ENCODE data around the gene GLB1L3. TPM values are rescaled to one million over a fixed set of nuclear protein-coding genes. Genes with fewer than 3 reads are reported as not detected.

GLB1L3 gene
- total RNA-seq, 2 experiments from 2014 or later, result 11.8 to 13.2 TPM

GRCh38 chr11:134332189-134332631 lies 56.0 kb downstream of the GLB1L3 start:
- DNase-seq, result peak; percentile 28
- CTCF ChIA-PET, result interaction anchor here (1.0 to 2.2 kb wide), 2 partner anchors 58 to 80 kb away, joined by 3 to 8 read pairs; no protein-coding TSS in a partner anchor
- intact Hi-C loops (cut with micrococcal nuclease), result loop anchor here (10.0 kb wide), 1 partner anchor 407 kb away; no protein-coding TSS in a partner anchor
- Mint-ChIP-seq H3K4me3 (peak overlapping the region; percentile 73), H3K27ac (no peak overlapping the region), H3K9me3 (no peaks in the 10 kb centered on the region), H3K36me3 (ENCODE audit: low read depth) (no peaks in the 10 kb centered on the region), H3K4me1 (ENCODE audit: low read depth) (peaks cover 7% of the 10 kb centered on the region), H3K27me3 (ENCODE audit: low read depth) (peaks cover 9% of the 10 kb centered on the region)

- DNase-seq, result no peak
- Mint-ChIP-seq H3K9me3 (no peaks in the 10 kb centered on the region), H3K4me1 (ENCODE audit: low read depth) (peaks cover 7% of the 10 kb centered on the region), H3K36me3 (ENCODE audit: low read depth) (no peaks in the 10 kb centered on the region), H3K4me3 (peak overlapping the region; percentile 73), H3K27me3 (ENCODE audit: low read depth) (peaks cover 9% of the 10 kb centered on the region), H3K27ac (no peak overlapping the region)
- CTCF ChIA-PET, result interaction anchor here (1.0 to 2.2 kb wide), 2 partner anchors 59 to 81 kb away, joined by 3 to 8 read pairs; no protein-coding TSS in a partner anchor
- intact Hi-C loops (cut with micrococcal nuclease), result loop anchor here (10.0 kb wide), 1 partner anchor 408 kb away; no protein-coding TSS in a partner anchor
Measured at GRCh38 chr11:134332782-134333181, 56.6 kb downstream of the GLB1L3 start.

DNA sequence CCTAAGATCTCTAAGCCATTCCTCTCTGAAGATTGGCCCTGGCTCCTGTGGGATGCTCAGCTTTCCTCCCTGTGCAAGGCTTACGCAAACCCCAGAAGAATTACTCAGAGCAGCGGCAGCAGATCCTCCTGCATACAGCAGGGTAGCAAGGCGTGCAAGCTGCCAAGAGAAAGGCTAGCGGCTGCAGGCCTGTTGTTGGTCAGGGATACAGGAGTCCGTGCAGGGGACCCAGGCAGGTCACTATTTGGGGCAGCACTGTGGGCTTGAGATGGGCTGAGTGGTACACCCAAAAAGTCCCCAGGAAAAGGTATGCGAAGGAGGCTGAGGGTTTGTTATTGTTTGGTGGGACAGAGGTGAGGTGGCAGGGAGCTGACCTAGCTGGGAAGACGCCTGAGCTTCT lies 57.1 kb downstream of the GLB1L3 start:
- no peaks in the 10 kb centered on the region for H3K36me3 Mint-ChIP-seq (ENCODE audit: low read depth)
- H3K9me3 Mint-ChIP-seq, result no peaks in the 10 kb centered on the region
- no peak for DNase-seq
- H3K27me3 Mint-ChIP-seq (ENCODE audit: low read depth), result peaks cover 9% of the 10 kb centered on the region
- peaks cover 7% of the 10 kb centered on the region for H3K4me1 Mint-ChIP-seq (ENCODE audit: low read depth)
- intact Hi-C loops (cut with micrococcal nuclease), result loop anchor here (10.0 kb wide), 1 partner anchor 409 kb away; no protein-coding TSS in a partner anchor
- CTCF ChIA-PET, result interaction anchor here (1.6 to 2.2 kb wide), 2 partner anchors 59 to 71 kb away, joined by 7 to 8 read pairs; no protein-coding TSS in a partner anchor
- H3K4me3 Mint-ChIP-seq, result peak overlapping the region; percentile 17
- no peak overlapping the region for H3K27ac Mint-ChIP-seq

GRCh38 chr11:134333946-134334345 lies 57.8 kb downstream of the GLB1L3 start:
- peaks cover 7% of the 10 kb centered on the region for H3K4me1 Mint-ChIP-seq (ENCODE audit: low read depth)
- peaks cover 9% of the 10 kb centered on the region for H3K27me3 Mint-ChIP-seq (ENCODE audit: low read depth)
- no peak for DNase-seq
- no peak overlapping the region for H3K4me3 Mint-ChIP-seq
- CTCF ChIA-PET, result interaction anchor here (1.6 to 2.2 kb wide), 2 partner anchors 60 to 72 kb away, joined by 7 to 8 read pairs; no protein-coding TSS in a partner anchor
- intact Hi-C loops (cut with micrococcal nuclease), result loop anchor here (10.0 kb wide), 1 partner anchor 409 kb away; no protein-coding TSS in a partner anchor
- H3K27ac Mint-ChIP-seq, result no peak overlapping the region
- no peaks in the 10 kb centered on the region for H3K9me3 Mint-ChIP-seq
- no peaks in the 10 kb centered on the region for H3K36me3 Mint-ChIP-seq (ENCODE audit: low read depth)

GRCh38 chr11:134334796-134335571 lies 58.8 kb downstream of the GLB1L3 start:
- H3K36me3 Mint-ChIP-seq (ENCODE audit: low read depth), result no peaks in the 10 kb centered on the region
- H3K9me3 Mint-ChIP-seq, result no peaks in the 10 kb centered on the region
- no peak for DNase-seq
- no peak overlapping the region for H3K4me3 Mint-ChIP-seq
- H3K27me3 Mint-ChIP-seq (ENCODE audit: low read depth), result peaks cover 9% of the 10 kb centered on the region
- CTCF ChIA-PET, result interaction anchor here (1.6 kb wide), 1 partner anchor 73 kb away, joined by 7 read pairs; no protein-coding TSS in a partner anchor
- intact Hi-C loops (cut with micrococcal nuclease), result loop anchor here (10.0 kb wide), 1 partner anchor 410 kb away; no protein-coding TSS in a partner anchor
- no peak overlapping the region for H3K27ac Mint-ChIP-seq
- H3K4me1 Mint-ChIP-seq (ENCODE audit: low read depth), result peaks cover 7% of the 10 kb centered on the region

GRCh38 chr11:134337051-134337450 lies 60.9 kb downstream of the GLB1L3 start:
- Mint-ChIP-seq H3K9me3 (no peaks in the 10 kb centered on the region), H3K27me3 (ENCODE audit: low read depth) (peaks cover 5% of the 10 kb centered on the region), H3K4me3 (no peak overlapping the region), H3K4me1 (ENCODE audit: low read depth) (peaks cover 2% of the 10 kb centered on the region), H3K36me3 (ENCODE audit: low read depth) (no peaks in the 10 kb centered on the region), H3K27ac (no peak overlapping the region)
- DNase-seq, result no peak
- intact Hi-C loops (cut with micrococcal nuclease), result loop anchor here (10.0 kb wide), 1 partner anchor 412 kb away; no protein-coding TSS in a partner anchor
- CTCF ChIA-PET, result no interaction called here

DNA sequence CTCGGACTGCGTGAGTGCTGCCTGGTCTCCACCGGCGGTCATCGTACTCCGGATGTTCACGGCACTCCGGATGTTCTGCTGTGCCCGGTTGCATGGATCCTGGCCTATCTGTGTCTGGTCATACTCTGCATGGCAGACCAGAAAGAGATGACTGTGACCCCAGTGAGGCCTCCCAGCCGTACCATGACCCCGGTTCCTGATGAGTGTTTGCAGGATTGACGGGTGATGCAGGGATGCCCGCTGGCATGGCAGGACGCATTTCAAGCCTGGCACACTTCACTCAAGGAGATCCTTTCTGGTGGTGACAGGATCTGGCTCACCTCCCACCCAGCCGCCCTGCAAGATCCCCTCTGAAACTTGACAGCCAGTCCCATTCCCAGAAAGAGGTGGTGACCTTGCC lies 61.9 kb downstream of the GLB1L3 start:
- no peak for DNase-seq
- Mint-ChIP-seq H3K4me3 (no peak overlapping the region), H3K9me3 (no peaks in the 10 kb centered on the region), H3K27ac (no peak overlapping the region), H3K27me3 (ENCODE audit: low read depth) (no peaks in the 10 kb centered on the region), H3K36me3 (ENCODE audit: low read depth) (no peaks in the 10 kb centered on the region), H3K4me1 (ENCODE audit: low read depth) (no peaks in the 10 kb centered on the region)
- intact Hi-C loops (cut with micrococcal nuclease), result loop anchor here (10.0 kb wide), 1 partner anchor 413 kb away; no protein-coding TSS in a partner anchor
- CTCF ChIA-PET, result no interaction called here

DNA sequence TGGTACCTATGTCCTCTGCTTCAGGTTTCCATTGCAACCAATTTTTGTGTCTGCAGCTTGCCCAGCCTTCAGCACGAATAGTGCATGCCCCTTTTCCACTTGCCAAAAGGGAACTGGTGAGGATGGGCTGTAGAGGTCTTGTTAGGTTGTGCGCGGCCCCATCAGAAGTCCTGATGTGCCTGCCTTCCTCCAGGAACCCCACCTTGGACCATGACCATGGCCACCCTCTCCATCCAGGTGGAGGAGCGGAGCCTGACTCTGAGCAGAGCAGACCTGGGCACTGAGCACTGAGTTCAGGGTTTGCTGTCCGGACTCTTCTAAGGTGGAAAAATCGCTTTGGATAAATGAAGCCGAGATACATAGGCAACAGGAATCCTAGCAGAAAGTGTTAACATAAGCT lies 62.5 kb downstream of the GLB1L3 start:
- Mint-ChIP-seq H3K9me3 (no peaks in the 10 kb centered on the region), H3K4me1 (ENCODE audit: low read depth) (no peaks in the 10 kb centered on the region), H3K4me3 (no peak overlapping the region), H3K27me3 (ENCODE audit: low read depth) (no peaks in the 10 kb centered on the region), H3K27ac (no peak overlapping the region), H3K36me3 (ENCODE audit: low read depth) (no peaks in the 10 kb centered on the region)
- intact Hi-C loops (cut with micrococcal nuclease), result loop anchor here (10.0 kb wide), 1 partner anchor 414 kb away; no protein-coding TSS in a partner anchor
- no peak for DNase-seq
- CTCF ChIA-PET, result interaction anchor here (0.9 kb wide), 1 partner anchor 21 kb away, joined by 3 read pairs; no protein-coding TSS in a partner anchor

DNA sequence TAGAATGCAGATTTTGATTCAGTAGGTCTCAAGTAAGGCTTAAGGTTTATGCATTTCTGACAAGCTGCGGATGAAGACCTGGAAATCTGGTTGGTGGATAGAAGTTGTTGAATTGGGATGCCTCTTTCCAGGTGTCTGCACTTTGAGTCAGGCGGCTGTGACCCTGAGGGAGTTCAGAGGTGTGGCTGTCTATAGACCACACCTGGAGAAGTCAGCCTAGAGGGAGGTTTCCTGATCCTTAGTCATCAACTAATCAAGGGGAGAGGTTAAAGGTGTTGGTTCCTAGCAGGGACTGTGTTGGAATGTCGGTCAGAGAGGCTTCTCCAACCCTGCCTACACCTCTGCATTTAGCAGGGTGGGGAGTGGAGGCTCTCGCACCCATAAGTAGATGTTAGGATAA lies 63.6 kb downstream of the GLB1L3 start:
- no peak overlapping the region for H3K4me3 Mint-ChIP-seq
- H3K4me1 Mint-ChIP-seq (ENCODE audit: low read depth), result no peaks in the 10 kb centered on the region
- CTCF ChIA-PET, result interaction anchor here (0.6 kb wide), 1 partner anchor 89 kb away, joined by 3 read pairs; no protein-coding TSS in a partner anchor
- H3K36me3 Mint-ChIP-seq (ENCODE audit: low read depth), result no peaks in the 10 kb centered on the region
- no peak for DNase-seq
- H3K27ac Mint-ChIP-seq, result no peak overlapping the region
- intact Hi-C loops (cut with micrococcal nuclease), result loop anchor here (10.0 kb wide), 1 partner anchor 415 kb away; no protein-coding TSS in a partner anchor
- no peaks in the 10 kb centered on the region for H3K9me3 Mint-ChIP-seq
- H3K27me3 Mint-ChIP-seq (ENCODE audit: low read depth), result no peaks in the 10 kb centered on the region

DNA sequence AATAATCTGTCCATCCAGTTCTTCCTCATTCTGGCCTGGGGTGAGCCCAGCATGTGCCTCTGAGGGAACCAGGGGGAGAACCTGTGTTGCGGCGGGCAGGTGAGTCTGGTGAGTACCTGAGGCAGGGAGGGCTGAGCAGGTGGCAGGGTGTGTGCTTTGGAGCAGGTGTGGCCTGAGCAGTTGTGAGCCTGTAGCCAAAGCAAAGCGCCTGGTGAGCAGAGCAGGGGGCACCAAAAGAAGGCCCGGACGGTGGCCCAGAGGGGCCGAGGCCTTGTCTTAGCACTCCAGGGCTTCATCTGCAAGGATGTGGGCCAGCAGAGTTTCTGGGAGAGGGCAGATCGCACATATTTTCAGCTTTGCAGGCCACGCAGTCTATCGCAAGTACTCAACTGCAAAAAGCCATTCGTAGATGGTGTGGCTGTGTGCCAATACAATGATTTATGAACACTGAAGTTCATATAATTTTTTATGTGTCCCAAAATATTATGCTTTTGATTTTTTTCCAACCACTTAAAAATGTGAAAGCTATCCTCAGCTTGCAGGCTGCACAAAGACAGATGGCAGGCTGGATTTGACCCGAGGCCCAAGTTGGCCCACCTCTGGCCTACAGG lies 64.3 kb downstream of the GLB1L3 start:
- no peaks in the 10 kb centered on the region for H3K4me1 Mint-ChIP-seq (ENCODE audit: low read depth)
- no peaks in the 10 kb centered on the region for H3K27me3 Mint-ChIP-seq (ENCODE audit: low read depth)
- H3K36me3 Mint-ChIP-seq (ENCODE audit: low read depth), result no peaks in the 10 kb centered on the region
- H3K4me3 Mint-ChIP-seq, result no peak overlapping the region
- no peak for DNase-seq
- CTCF ChIA-PET, result no interaction called here
- no peaks in the 10 kb centered on the region for H3K9me3 Mint-ChIP-seq
- no peak overlapping the region for H3K27ac Mint-ChIP-seq
- intact Hi-C loops (cut with micrococcal nuclease), result no loop called here

- Mint-ChIP-seq H3K36me3 (ENCODE audit: low read depth) (no peaks in the 10 kb centered on the region), H3K9me3 (no peaks in the 10 kb centered on the region), H3K4me3 (no peak overlapping the region), H3K27ac (no peak overlapping the region), H3K27me3 (ENCODE audit: low read depth) (no peaks in the 10 kb centered on the region), H3K4me1 (ENCODE audit: low read depth) (no peaks in the 10 kb centered on the region)
- DNase-seq, result no peak
- CTCF ChIA-PET, result no interaction called here
- intact Hi-C loops (cut with micrococcal nuclease), result no loop called here
Measured at GRCh38 chr11:134341805-134342571, 65.8 kb downstream of the GLB1L3 start.

Data from activated naive CD4-positive, alpha-beta T cell treated with anti-CD3 and anti-CD28 coated beads for 36 hours (primary cell).